Measurements from ENCODE around the gene DACT2. TPM values are rescaled to one million over a fixed set of nuclear protein-coding genes. Genes with fewer than 3 reads are reported as not detected.

The DACT2 gene
- total RNA-seq, 4 donors from 2014 or later = 0.27 TPM; not detected in 3

GRCh38 chr6:168332020-168332419, 12.4 kb upstream of the DACT2 start:
- DNase-seq = no peak
- H3K27ac ChIP-seq = no peak overlapping the region
- TF ChIP-seq POLR2A (IDR thresholded peaks at IDR 0.05) = no peak
- TF ChIP-seq, protein P1, sequence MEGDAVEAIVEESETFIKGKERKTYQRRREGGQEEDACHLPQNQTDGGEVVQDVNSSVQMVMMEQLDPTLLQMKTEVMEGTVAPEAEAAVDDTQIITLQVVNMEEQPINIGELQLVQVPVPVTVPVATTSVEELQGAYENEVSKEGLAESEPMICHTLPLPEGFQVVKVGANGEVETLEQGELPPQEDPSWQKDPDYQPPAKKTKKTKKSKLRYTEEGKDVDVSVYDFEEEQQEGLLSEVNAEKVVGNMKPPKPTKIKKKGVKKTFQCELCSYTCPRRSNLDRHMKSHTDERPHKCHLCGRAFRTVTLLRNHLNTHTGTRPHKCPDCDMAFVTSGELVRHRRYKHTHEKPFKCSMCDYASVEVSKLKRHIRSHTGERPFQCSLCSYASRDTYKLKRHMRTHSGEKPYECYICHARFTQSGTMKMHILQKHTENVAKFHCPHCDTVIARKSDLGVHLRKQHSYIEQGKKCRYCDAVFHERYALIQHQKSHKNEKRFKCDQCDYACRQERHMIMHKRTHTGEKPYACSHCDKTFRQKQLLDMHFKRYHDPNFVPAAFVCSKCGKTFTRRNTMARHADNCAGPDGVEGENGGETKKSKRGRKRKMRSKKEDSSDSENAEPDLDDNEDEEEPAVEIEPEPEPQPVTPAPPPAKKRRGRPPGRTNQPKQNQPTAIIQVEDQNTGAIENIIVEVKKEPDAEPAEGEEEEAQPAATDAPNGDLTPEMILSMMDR (IDR thresholded peaks at IDR 0.05) = no peak
- 60 to 68% methylated on average over 13 of the region's 13 CpGs for WGBS, 2 donors
- no peaks in the 10 kb centered on the region for H3K4me1 ChIP-seq
- H3K4me3 ChIP-seq (replicated peaks in 1 of 3) = no peak overlapping the region
- H3K27me3 ChIP-seq = no peaks in the 10 kb centered on the region
- intact Hi-C loops (cut with DNase I) = no loop called here
- H3K36me3 ChIP-seq = no peaks in the 10 kb centered on the region
- H3K9me3 ChIP-seq = no peaks in the 10 kb centered on the region

DNA sequence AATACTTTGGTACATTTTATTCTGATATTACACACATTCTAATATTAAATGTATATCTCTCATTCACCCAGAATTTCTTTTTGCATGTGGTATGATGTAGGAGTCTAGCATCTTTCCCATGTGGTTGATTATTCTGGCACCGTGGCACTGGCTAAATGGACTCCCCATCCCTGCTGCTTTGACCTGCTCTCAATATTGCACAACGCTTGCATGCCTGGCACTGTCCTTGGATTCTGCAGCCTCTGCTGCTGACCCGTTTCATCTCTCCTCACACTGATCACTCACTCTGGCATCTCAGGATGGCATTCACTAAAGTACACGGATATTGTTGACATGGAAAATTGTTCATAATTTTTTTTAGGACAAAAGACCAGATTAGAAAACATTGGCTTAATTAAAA, 11.5 kb upstream of the DACT2 start:
- Histone ChIP-seq H3K9me3 (no peaks in the 10 kb centered on the region), H3K27ac (no peak overlapping the region), H3K36me3 (no peaks in the 10 kb centered on the region), H3K4me3 (replicated peaks in 1 of 3) (no peak overlapping the region), H3K4me1 (no peaks in the 10 kb centered on the region), H3K27me3 (no peaks in the 10 kb centered on the region)
- 83 to 84% methylated on average over 4 of the region's 4 CpGs for WGBS, 2 donors
- intact Hi-C loops (cut with DNase I) = no loop called here
- no peak for DNase-seq
- TF ChIP-seq, protein P1 (IDR thresholded peaks at IDR 0.05) = no peak
- no peak for TF ChIP-seq POLR2A (IDR thresholded peaks at IDR 0.05)

GRCh38 chr6:168330403-168330802, 10.8 kb upstream of the DACT2 start:
- Histone ChIP-seq H3K4me1 (no peaks in the 10 kb centered on the region), H3K4me3 (replicated peaks in 1 of 3) (no peak overlapping the region), H3K27me3 (no peaks in the 10 kb centered on the region), H3K36me3 (no peaks in the 10 kb centered on the region), H3K27ac (no peak overlapping the region), H3K9me3 (no peaks in the 10 kb centered on the region)
- intact Hi-C loops (cut with DNase I) = no loop called here
- no peak for DNase-seq
- TF ChIP-seq POLR2A (IDR thresholded peaks at IDR 0.05) = no peak
- TF ChIP-seq, protein P1 (IDR thresholded peaks at IDR 0.05) = no peak
- 92 to 96% methylated on average over 10 of the region's 10 CpGs for WGBS, 2 donors

GRCh38 chr6:168328086-168328485, 8.5 kb upstream of the DACT2 start:
- no peak for TF ChIP-seq POLR2A (IDR thresholded peaks at IDR 0.05)
- TF ChIP-seq, protein P1 (IDR thresholded peaks at IDR 0.05) = no peak
- 74 to 89% methylated on average over 4 of the region's 4 CpGs for WGBS, 2 donors
- no peaks in the 10 kb centered on the region for H3K4me1 ChIP-seq
- H3K9me3 ChIP-seq = no peaks in the 10 kb centered on the region
- H3K36me3 ChIP-seq = no peaks in the 10 kb centered on the region
- DNase-seq = no peak
- no peaks in the 10 kb centered on the region for H3K27me3 ChIP-seq
- intact Hi-C loops (cut with DNase I) = no loop called here
- H3K27ac ChIP-seq = no peak overlapping the region
- no peak overlapping the region for H3K4me3 ChIP-seq (replicated peaks in 1 of 3)

GRCh38 chr6:168326294-168327261, 7.0 kb upstream of the DACT2 start:
- TF ChIP-seq, protein P1 (IDR thresholded peaks at IDR 0.05) = no peak
- TF ChIP-seq POLR2A (IDR thresholded peaks at IDR 0.05) = no peak
- Histone ChIP-seq H3K4me3 (replicated peaks in 1 of 3) (no peak overlapping the region), H3K27me3 (no peaks in the 10 kb centered on the region), H3K9me3 (no peaks in the 10 kb centered on the region), H3K4me1 (no peaks in the 10 kb centered on the region), H3K36me3 (no peaks in the 10 kb centered on the region), H3K27ac (no peak overlapping the region)
- intact Hi-C loops (cut with DNase I) = no loop called here
- DNase-seq = no peak
- WGBS, 2 donors = 44 to 68% methylated on average over 12 of the region's 12 CpGs

Measured in thyroid gland (tissue), 4 donors.